ENCODE measurements around the gene IFITM1.
A peak's percentile ranks its signal among the peaks of the same experiment; 100 is the strongest.

DNA sequence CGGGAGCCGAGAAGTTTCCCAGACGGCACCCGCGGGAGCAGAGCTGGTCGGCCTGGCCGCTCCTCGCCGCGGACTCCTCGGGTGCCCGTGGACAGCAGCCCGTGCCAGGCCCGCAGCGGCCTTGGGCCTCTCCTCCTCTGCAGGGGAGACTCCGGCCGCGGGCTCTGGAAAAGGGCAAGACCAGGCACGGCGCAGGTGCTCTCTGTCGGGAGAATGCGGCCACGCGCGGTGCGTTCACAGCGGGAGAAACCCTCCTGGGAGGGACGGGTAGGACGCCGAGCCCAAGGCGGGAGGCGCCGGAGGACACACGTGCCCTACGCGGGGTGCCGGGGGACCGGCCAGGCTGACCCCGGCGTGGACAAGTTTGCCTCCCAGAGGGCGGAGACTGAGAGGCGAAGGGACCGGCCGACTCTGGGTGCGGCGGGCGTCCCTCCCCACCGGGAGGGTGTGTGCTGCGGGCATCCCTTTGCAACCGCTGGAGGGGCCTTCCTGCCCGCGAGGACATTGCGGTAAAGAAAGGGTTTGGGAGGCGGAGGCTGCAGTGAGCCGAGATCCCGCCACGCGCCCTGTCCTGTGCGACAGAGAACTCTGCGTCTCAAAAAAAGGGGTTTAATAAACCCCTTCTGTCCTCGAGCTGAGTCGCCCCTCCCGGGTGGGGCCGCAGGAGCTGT is 2.3 kb downstream of the IFITM1 start:
- TF ChIP-seq, protein P1, sequence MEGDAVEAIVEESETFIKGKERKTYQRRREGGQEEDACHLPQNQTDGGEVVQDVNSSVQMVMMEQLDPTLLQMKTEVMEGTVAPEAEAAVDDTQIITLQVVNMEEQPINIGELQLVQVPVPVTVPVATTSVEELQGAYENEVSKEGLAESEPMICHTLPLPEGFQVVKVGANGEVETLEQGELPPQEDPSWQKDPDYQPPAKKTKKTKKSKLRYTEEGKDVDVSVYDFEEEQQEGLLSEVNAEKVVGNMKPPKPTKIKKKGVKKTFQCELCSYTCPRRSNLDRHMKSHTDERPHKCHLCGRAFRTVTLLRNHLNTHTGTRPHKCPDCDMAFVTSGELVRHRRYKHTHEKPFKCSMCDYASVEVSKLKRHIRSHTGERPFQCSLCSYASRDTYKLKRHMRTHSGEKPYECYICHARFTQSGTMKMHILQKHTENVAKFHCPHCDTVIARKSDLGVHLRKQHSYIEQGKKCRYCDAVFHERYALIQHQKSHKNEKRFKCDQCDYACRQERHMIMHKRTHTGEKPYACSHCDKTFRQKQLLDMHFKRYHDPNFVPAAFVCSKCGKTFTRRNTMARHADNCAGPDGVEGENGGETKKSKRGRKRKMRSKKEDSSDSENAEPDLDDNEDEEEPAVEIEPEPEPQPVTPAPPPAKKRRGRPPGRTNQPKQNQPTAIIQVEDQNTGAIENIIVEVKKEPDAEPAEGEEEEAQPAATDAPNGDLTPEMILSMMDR (IDR thresholded peaks at IDR 0.05), result no peak
- TF ChIP-seq EZH2 (IDR thresholded peaks at IDR 0.05), result peak; percentile 95
